ENCODE data around the gene SRPX2.

Gene SRPX2

DNA sequence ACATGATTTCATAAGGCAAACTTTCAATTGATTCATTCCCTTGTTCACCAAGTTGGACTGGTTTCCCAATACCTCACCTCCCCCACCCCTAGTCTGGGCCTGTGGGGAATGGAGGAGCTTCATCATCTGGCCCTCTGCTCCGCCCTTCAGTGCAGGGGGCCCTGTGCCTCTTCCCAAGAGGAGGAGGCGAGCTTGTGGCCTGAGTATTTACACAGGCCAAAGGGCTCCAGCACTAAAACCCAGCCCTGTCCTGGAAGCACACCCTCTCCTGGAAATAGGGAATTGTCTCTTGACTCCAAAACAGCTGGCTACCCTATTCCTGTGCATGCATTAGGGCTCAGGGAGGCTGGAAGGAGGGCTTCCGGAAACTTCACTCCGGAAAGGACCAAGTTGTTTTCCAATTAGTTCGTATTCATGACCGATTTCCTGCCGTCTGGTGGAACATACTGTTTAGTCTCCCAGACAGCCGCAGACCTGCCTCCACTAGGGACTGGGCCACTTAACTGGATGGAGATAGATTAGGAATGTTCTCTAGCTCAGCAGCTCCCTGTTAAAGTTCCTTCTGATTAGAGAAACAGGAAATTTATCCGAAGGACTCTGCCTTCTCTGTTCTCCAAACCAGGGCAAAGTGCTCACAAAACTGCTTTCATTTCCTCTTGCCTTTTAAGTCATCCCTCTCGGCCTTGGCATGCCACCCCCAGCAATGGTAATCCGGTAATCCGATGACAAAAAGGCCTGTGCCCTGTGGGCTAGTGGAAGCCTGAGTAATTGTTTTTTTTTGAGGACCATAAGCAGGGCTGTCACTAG, 5.8 kb downstream of the SRPX2 start:
- peak; percentile 75 for DNase-seq (ENCODE audit: low spot score)

DNA sequence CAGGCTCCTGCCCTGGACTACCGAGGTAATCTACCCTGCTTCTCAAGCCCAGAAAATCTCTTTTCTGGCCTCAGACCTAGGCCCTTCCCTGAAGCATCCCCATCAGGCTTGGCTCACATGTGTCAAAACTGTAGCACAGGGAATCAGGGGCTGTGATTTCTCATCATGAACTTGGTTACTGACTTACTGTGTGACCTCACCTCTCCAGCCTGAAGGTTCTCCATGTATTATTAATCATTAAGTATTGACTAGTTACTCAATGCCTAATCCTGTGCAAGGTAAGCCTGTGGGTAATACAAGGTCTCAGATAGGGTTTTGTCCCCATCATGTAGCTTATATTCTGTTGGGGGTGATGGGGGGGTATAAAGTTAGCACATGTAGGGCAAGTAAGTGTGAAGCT, 6.8 kb downstream of the SRPX2 start:
- DNase-seq (ENCODE audit: low spot score): peak; percentile 82

DNA sequence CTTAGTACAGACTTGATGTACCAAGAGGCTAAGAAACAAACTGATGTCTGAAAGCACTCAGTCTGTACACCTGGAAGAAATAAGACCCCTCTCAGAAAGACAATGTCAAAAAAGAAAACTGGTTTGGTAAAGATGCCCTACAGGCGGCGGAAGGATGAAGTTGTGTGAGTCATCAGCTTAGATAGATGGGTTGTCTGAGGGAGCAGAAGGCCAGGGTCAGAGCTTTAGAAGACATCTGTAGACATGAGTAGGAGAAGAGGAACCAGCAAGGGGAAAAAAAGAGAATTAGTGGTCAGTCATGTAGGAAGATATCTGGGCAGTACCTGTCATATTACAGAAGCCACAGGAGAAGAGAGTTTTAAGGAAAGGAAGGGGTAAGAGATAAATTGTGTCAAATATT, 8.3 kb downstream of the SRPX2 start:
- no peak for DNase-seq (ENCODE audit: low spot score)

DNA sequence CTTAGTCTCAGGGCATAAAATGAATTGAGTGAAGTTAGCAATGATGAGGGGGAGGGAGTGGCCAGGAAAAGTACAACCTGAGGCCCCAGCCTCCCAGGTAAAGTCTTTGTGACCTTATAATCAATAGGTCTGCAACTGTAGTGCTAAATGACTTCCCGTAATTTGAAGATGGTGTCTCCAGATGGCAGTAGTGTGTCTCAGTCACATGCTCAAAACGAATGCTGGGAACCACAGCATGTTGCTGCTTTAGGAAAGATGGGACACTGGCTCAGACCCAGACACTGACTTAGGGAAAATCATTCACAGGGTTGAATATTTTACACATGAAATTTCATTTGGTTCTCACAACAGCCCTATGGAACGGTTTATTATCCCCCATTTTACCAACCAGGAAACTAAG, 10.3 kb downstream of the SRPX2 start:
- peak; percentile 27 for DNase-seq (ENCODE audit: low spot score)

DNA sequence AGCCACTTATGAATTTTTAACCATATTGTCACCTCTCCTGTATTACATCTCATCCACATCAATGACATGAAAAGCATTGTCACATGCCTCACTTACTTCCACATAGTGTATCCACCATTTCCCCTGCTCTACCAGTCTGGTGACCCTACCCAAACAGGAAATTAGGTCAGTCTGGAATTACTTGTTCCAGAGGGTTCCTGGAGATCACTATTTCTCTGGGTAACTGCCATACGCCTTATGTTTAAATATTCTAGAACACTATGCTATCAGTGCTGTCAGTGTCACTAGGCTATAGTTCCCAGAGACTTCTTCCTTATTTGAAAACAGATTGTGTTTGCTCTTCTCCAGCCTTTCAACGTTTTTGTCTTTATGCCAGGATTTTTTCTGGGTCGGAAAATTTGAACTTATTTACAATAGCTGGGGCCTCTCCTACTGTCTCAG, 15.0 kb downstream of the SRPX2 start:
- peak; percentile 57 for DNase-seq (ENCODE audit: low spot score)

DNA sequence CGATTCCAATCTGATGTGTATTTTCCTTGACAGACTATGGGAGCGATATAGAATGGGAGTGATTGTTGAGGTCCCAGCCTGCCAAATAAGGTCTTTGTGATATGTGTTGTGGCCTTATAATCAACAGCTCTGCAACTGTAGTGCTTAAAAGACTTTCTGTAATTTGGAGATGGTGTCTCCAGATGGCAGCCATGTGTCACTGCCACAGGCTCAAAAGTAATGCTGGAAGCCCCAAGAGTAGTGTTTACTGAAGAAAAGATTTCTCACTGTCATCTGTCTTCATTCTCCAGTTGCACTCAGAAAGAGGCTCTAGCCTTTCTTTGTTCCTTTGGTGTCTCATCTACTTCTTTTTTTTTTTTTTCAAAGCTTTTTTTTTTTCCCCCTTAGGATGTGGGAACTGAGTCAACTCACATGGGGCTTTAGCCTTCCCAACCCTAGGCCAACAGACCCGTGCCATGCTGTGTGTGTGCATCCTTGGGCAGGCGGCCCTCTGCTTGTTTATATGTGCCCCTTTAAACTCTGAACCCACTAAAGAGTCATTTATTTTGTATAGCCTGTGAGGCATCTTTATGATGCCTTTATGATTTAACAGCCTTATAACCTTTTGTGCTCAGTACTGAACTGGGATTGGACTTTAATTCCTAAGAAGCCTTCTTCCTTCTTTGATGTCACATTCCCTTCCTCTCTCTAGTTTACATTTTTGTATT, 15.6 kb downstream of the SRPX2 start:
- DNase-seq (ENCODE audit: low spot score): no peak

DNA sequence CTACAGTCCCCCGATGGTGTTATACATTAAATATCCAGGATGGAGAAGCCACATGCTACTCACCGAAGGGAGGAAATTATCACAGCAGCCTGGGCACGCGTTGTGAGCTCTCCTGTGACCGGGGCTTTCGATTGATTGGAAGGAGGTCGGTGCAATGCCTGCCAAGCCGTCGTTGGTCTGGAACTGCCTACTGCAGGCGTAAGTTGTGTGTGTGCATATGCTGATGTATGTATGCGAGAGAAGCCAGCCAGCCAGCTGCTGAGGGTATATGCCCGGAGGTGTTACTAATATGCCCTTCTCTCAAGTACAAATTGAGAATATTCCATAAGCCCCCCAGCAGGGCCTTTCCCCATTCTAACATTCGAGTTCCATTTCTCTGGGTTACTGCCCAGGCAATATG, 18.2 kb downstream of the SRPX2 start:
- no peak for DNase-seq (ENCODE audit: low spot score)

DNA sequence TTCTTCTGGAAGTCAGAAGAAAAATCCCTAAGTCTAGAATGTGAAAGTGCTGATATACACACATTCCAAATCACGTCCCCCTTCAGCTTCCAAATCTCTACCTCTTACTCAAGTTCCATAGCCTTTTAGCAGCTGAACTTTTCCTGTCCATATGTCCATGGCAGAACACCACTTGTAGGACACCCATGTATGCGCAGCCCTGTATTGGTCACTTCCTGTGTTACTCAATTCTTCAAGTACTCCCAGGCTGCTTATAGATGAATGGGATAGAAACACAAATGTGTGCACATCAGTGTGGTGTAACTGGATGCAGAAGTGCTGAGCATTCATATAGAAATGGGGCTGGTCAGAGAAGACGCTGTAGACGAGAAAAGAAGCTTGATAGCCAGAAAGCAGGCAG, 18.8 kb downstream of the SRPX2 start:
- no peak for DNase-seq (ENCODE audit: low spot score)

DNA sequence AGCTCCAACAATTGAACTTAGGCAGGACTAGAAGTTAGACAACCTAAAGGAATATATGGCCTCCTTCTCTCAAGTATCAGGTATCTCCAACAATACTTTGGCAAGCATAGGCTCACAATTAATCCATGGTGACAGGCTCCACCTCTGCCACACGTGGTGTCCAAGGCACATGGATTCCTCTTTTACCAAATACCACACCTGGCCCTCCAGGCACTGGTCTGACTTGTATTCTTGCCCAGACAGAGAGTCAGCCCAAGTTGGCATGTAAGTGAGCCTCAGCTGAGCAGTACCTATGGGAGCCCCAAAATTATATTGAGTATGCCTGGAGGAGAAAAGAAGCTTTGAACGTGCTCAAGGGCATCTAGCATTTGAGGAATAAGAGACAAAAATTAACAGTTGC, 19.6 kb downstream of the SRPX2 start:
- no peak for DNase-seq (ENCODE audit: low spot score)

DNA sequence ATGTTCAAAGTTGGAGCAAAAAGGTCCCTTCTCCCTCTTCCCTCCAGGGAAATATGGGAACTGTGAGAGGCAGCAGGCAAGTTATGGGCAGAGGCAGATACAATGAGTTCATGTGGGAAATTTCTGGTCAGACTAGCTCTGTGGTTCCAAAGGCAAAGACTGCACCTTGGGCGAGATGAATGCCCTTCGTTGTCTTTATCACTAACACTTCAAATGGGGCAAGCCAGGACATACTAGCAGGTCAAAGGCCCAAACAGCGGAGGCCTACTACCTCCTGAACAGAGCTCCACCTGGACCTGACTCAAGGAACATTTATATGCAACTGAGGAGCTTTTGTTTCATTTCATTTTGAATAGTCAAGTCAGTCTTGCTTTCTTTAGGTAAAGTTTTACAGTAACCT, 29.0 kb downstream of the SRPX2 start:
- DNase-seq (ENCODE audit: low spot score): no peak

DNA sequence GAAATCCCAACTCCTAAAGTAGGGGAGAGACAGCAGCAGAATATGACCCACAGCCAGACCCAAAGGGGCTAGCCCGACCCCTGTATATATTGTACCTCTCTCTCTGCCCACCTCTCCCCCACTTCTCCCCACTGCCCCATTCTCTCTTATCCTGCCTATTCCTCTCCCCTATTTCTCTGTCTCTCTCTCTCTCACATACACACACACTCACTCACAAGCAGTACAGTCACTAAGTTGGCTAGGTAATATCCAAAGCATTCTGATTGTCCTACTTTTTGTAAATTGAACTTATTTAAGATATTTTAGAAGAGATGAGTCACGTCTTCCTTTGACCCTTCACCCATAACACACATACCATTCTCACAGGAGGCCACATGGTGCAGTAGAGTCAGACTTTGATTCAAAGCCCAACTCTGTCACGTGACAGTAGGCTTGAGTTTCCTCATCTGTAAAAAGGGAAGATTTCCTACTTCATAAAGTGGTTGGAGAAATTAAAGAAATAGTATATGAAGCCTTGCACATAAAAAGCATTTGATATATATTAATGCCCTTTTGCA, 29.5 kb downstream of the SRPX2 start:
- DNase-seq (ENCODE audit: low spot score): peak; percentile 64

DNA sequence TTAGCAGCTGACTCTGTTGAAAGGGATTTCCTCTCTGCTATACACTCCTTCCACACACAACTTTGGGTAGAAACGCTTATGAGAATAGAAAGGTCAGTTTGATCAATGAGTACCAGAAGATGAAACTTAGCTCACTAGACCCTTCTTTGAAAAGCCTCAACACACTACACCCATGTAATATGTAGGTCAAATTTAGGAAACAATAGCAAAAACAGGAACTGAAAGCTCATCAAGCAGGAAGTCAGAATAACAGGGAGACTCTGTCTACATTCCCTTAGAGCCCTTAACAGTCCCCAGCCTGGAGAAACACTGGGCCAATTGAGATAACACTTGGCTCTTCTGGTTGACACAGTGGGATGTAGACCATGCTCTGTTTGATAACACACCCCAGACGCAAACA, 30.7 kb downstream of the SRPX2 start:
- DNase-seq (ENCODE audit: low spot score): no peak

DNA sequence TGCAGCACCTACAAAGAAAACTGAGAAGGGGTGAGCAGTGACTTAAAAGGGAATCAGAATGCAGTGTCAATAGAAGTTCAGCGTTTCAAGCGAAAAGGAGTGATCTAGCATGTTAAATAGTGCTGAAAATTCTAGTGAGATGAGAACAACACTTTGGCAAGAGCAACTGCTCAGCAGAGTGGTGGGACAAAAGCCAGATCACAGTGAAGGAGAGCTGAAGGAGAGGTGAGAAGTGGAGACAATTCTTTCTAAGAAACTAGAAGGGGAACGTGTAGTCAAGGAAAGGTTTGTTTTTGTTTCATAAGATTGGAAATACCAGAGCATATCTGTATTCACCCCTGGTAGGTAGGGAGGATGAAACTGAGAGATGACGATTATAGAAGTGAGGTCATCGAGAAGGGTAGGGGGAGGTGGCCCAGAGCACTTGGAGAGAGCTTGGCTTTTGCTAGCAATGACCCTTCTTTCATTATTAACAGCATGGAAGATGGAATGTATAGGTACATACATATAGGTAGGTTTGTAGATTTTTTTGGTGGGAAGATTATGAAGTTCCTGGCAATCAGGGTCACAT, 33.7 kb downstream of the SRPX2 start:
- DNase-seq (ENCODE audit: low spot score): peak; percentile 33

DNA sequence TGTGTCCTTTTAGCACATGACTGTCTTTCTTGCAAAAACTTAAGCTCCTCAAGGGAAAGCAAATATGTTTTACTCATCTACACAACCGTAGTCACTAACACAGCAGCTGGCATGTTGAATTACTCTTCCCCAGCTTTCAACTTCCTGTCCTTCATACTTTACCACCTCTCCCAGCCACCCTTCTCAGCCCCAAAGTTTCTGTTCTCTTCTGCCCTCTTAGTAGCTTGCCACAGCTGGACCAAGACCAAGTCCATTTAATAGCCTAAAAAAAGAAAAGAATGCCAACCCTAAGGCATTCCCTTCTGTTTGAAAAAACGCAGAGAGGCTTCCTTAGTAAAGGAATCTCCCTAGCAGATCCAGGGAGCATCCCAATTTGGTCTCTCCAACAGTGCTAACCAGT, 36.8 kb downstream of the SRPX2 start:
- no peak for DNase-seq (ENCODE audit: low spot score)

DNA sequence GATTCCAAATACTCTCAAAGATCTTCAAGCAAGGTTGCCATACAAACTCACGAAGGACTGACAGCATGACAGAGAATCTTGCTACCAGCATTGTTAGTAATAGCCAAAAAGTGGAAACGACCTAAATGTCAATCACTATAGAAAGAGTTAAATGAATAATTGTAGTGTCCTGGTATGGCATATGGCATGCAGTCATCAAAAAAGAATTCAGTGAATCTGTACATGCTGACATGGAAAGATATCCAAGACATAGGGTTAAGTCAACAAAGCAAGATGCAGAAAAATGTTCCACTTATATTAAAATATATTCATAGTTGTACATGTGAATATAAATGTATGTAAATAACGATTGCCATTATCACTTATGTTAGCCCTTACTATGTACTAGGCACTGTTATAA, 37.6 kb downstream of the SRPX2 start:
- no peak for DNase-seq (ENCODE audit: low spot score)

DNA sequence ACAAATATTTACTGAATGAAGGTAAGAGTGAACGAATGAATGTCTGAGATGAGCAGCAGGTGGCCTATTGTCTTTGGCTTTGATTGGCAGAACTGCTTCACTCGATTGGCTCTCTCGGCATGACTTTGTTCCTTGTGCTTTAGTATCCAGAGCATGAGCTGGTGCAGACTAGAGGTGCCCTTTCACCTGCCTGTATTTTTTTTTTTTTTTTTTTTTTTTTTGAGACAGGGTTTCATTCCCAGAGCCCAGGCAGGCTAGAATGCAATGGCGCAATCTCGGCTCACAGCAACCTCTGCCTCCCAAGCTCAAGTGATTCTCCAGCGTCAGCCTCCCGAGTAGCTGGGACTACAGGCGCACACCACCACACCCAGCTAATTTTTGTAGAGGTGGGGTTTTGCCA, 38.9 kb downstream of the SRPX2 start:
- no peak for DNase-seq (ENCODE audit: low spot score)

DNA sequence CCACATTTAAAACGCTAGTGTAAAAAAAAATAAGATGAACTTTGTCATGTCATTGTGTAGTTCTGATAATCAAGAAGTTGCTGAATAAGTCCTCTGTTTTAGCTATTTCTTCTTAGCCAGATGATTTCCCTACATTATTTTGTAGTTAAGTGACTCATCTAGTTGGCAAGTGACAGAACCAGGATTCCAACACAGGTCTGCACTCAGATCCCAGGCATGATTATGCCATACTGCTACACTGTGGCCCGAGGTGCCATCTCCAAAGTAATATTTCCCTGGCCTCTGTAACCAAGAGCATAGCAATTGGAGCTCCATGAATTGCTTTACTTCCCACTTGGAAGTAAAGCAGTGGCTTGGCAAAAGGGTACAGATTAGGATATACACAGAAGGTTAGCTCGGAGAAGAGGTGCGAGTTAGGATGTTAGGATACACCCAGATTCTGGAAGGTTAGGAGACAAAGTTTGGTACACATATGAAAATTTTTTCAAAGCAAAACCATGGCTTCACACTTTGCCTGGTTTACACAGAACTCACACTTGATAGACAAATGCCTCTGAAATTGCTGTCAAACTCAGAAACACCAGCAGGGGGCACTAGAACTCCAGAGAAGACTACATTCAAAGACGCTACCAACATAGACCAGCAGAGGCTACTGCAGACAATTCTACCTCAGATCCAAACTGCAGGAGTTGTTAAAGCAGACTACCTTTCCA, 41.4 kb downstream of the SRPX2 start:
- DNase-seq (ENCODE audit: low spot score): peak; percentile 79

DNA sequence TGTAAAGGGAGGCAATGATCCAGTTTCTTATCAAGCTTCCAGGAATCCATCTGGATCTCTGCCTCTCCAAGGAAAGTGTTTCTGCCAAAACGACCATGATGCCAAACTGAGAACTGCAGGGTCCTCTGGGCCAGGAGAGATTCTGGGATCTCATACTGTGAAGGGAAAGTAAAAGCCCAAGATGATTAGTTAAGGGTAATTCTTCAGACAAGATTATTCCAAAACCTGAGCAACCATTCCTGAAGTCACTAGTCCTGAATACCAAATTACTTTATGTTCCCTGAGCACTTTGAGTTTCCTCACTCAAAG, 42.0 kb downstream of the SRPX2 start:
- no peak for DNase-seq (ENCODE audit: low spot score)

DNA sequence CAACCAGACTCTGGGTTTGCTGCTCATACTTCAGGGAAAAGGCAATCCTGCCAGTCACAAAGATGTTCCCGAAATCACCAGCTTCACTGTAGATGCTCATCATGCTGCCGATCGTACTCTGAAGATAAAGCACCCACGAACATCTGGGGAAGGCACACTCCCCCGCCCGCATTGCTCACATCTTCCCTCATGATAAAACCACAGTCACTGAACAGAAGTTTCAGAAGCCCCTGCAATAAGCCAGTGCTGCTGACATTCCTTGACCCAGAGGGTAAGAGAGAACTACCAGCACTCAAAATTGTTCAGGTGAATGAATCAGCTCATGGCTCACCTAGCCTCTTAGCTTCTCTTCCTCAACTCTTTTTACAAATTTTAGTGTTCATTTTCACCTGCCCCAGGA, 43.1 kb downstream of the SRPX2 start:
- no peak for DNase-seq (ENCODE audit: low spot score)

DNA sequence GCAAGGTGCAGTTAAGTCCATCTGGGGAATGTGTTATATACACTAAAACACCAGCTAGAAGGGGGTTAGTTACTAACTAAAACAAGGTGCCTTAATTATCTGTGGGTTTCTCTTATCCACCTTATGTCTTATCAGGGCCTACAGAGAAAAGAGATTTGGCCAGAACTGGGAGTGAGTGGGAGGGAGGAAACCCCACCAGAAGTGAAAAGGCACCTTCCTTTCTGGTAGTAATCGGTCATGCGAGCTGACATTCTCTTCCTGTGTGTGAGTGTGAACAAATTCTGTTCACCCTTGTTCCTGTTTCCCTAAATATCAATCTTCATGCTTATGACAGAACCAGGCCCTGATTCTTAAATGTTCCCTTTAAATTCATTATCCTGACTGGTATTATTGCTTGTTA, 43.5 kb downstream of the SRPX2 start:
- no peak for DNase-seq (ENCODE audit: low spot score)

DNA sequence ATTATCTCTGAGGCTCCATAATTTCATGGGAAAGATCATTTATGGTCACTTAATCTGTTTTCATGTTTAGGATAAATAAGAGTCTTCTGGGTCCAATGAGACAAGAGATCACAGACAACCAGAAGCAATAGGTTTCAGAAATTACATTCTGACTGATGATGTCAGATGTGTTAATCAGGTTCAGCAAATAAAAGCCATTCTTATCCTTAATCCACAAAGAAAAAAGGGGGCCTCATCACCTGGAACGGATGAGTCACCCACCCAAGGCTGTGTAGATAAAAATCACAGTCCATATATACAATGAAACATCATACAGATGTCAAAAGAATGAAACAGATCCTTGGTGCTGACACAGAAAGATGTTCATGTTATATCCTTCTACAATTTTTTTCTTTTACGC, 51.3 kb downstream of the SRPX2 start:
- no peak for DNase-seq (ENCODE audit: low spot score)

DNA sequence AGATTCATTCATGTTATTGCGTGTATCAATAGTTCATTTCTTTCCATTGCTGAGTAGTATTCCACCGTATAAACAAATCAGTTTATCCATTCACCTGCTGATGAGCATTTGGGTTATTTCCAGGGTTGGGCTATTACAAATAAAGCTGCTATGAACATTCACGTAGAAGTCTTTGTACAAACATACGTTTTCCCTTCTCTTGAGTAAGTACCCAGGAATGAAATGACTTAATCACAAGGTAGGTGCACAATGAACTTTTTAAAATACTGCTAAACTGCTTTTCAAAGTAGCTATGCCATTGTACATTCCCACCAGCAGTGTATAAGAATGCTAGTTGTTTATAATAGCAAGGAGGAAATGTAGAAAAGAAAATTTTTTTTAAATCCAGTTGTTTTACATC, 52.0 kb downstream of the SRPX2 start:
- DNase-seq (ENCODE audit: low spot score): peak; percentile 40
